ENCODE results near the gene GLP1R.

GLP1R gene

GRCh38 chr6:39091220-39091619 is 42.6 kb downstream of the GLP1R start:
- TF ChIP-seq CTCF (IDR thresholded peaks at IDR 0.05; ENCODE audit: low read depth, low read length) = no peak
- peak in 1 of 2 donors; percentile 2 for DNase-seq (ENCODE audit: low read depth in 2 of 2)

GRCh38 chr6:39092124-39092523 is 43.5 kb downstream of the GLP1R start:
- no peak for TF ChIP-seq CTCF (IDR thresholded peaks at IDR 0.05; ENCODE audit: low read depth, low read length)
- no peak for DNase-seq (ENCODE audit: low read depth in 2 of 2)
- H3K4me3 ChIP-seq (replicated peaks in 1 of 2; ENCODE audit: low read depth in 2 of 2, low read length in 2 of 2) = no peak overlapping the region

More at GRCh38 chr6:39091220-39091619, 42.6 kb downstream of the GLP1R start:
- H3K4me3 ChIP-seq (replicated peaks in 1 of 2; ENCODE audit: low read depth in 2 of 2, low read length in 2 of 2) = no peak overlapping the region

- H3K4me3 ChIP-seq (replicated peaks in 1 of 2; ENCODE audit: low read depth in 2 of 2, low read length in 2 of 2) = no peak overlapping the region
- no peak for DNase-seq (ENCODE audit: low read depth in 2 of 2)
- TF ChIP-seq CTCF (IDR thresholded peaks at IDR 0.05; ENCODE audit: low read depth, low read length) = no peak
Observed at GRCh38 chr6:39093149-39093708, 44.6 kb downstream of the GLP1R start.

GRCh38 chr6:39095578-39095977 is 47.0 kb downstream of the GLP1R start:
- no peak overlapping the region for H3K4me3 ChIP-seq (replicated peaks in 1 of 2; ENCODE audit: low read depth in 2 of 2, low read length in 2 of 2)
- no peak for DNase-seq (ENCODE audit: low read depth in 2 of 2)
- no peak for TF ChIP-seq CTCF (IDR thresholded peaks at IDR 0.05; ENCODE audit: low read depth, low read length)

GRCh38 chr6:39100358-39100757 is 51.8 kb downstream of the GLP1R start:
- no peak overlapping the region for H3K4me3 ChIP-seq (replicated peaks in 1 of 2; ENCODE audit: low read depth in 2 of 2, low read length in 2 of 2)
- TF ChIP-seq CTCF (IDR thresholded peaks at IDR 0.05; ENCODE audit: low read depth, low read length) = no peak
- no peak for DNase-seq (ENCODE audit: low read depth in 2 of 2)

GRCh38 chr6:39102071-39102820 is 53.7 kb downstream of the GLP1R start:
- DNase-seq (ENCODE audit: low read depth in 2 of 2) = peak; percentile 76 to 84
- TF ChIP-seq CTCF (IDR thresholded peaks at IDR 0.05; ENCODE audit: low read depth, low read length) = peak; percentile 43
- no peak overlapping the region for H3K4me3 ChIP-seq (replicated peaks in 1 of 2; ENCODE audit: low read depth in 2 of 2, low read length in 2 of 2)
